Measurements from ENCODE around the gene CGB7.
"Not testable (repeated sequence)": the region's sequence is repeated elsewhere in the genome, so short reads cannot be mapped to it uniquely, and the experiment has no call there.

Gene CGB7

DNA sequence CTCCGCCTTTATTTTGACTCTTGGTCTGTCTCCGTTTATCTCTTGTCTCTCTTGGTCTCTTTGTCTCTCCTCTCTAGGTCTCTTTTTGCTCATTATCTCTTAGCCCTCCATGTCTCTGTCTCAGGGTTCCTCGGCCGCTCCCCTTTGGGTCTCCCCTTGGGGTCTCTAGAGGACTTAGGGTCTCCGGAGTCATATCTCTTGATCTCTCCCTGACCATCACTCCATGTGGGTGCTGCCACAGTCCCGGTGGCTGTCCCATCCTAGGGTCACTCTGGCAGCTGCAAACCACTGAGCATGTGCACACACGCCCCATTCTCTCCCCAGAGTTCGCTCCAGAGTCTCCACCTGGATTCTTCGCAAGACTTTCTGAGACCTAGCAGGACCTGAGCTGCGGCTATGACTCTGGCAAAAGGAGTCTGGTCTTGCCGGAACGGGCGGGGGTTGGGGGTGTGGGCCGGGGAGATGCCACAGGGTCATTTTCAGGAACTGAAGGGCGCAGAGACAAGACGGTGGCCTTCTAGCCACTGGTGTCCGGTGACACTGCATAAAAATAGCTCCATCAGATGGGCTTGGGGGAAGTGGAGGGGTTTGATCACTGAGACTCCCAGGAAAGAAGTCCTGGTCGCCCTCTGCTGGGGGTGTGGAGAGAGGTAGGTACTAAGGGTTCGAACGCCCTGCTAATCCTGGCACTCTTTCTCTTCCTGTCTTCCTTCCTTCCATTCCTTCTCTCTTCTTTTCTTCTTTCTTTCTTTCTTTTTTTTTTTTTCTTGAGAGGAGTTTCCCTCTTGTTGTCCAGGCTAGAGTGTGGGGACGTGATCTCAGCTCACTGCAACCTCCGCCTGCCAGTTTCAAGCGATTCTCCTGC, 16.2 kb upstream of the CGB7 start:
- DNase-seq (ENCODE audit: low spot score): peak; percentile 84

GRCh38 chr19:49071860-49072547, 14.5 kb upstream of the CGB7 start:
- no peak for DNase-seq (ENCODE audit: low spot score)

- DNase-seq (ENCODE audit: low spot score): no peak
These were observed 12.9 kb upstream of the CGB7 start for GRCh38 chr19:49070416-49070815.

- no peak for DNase-seq (ENCODE audit: low spot score)
These were observed 11.5 kb upstream of the CGB7 start for GRCh38 chr19:49069026-49069425.

DNA sequence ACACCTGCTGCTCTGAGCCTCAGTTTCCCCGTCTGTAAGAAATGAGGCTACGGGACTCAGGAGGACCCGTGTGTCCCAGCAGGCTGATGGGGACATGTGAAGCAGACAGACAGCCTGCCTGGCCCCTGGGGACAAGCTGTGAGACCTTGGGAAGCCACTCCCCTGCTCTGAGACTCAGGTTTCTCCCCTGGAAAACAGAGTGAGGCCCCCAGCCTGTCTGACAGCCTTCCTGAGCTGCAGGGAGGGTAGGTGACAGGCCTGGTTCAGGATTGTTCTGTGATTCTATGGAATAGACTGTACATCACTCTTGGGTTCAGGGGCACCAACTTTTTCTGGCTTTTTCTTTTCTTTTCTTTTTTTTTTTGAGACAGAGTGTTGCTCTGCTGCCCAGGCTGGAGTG, 10.0 kb upstream of the CGB7 start:
- peak; percentile 55 for DNase-seq (ENCODE audit: low spot score)

DNA sequence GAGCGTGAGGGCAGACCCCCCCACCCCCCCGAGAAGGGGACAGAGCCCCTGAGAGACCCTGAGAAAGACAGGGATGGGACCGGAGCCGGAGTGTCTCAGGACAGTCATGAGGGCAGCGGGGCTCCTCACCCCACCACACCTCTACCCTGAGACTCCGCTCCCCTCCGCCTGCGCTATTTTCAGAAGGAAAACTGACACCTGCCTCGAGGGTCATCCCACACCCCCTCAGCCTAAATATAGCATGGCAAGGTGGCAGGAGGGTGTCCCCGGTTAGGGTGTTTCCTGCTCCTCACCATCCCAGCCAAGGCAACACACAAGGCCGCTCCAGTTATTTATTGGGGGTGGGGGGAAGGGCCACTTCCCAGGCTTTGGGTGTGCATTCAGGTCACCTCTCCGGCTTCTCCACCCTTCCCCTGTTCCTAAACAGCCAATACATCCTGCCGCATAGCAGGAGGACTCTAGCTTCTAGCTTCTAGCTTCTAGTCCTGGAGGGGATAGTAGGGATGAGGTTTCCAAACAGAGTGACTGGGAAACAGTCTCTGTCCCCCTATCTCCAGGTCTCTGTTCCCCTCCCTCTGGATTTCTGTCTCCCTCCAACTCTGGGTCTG, 8.5 kb upstream of the CGB7 start:
- DNase-seq (ENCODE audit: low spot score): no peak

DNA sequence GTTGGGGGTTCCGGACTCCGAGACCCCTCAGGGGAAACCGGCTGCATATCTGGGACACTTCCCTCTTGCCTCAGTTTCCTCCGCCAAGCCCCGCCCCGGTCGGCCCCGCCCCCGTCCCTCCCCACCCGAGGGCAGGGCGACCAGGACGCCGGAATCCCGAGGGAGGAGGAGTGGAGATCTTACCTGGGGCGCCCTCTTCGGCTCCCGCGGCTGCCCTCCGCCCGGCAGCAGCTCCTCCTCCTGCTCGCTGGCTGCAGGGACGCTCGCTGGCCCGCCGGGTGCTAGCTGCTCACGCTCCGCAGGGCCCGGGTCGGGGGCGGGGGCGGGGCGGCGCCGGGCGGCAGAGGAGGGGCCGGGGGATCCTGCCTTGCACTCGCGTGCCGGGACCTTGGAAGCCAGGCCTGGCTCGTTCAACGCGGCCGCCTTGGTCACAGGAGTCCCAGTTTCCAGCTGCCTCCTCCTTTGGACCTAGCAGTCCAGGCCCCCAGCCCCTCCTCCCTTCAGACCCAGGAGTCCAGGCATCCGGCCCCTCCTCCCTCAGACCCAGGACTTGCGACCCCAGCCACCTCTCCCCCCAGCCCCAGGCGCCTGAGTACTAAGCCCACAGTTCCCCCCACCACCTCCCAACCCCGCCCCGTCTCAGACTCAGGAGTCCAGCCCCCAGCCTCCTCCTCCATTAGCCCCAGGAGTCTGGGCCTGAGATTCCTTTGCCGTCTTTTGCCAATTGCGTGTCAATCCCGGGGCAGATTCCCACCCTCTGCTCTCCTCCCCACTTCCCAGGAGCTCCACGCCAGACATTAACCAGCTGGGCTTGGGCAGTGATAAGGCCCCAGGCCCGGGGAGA, 7.4 kb upstream of the CGB7 start, which contains the start of gene NTF4:
TSS of gene NTF4 (minus strand) at position 51 of the 844 bp plus-strand sequence. CDS start 2,821 bp downstream, outside the sequence.
- peak; percentile 79 for DNase-seq (ENCODE audit: low spot score)

GRCh38 chr19:49064029-49064629, 6.6 kb upstream of the CGB7 start:
- DNase-seq (ENCODE audit: low spot score): no peak

DNA sequence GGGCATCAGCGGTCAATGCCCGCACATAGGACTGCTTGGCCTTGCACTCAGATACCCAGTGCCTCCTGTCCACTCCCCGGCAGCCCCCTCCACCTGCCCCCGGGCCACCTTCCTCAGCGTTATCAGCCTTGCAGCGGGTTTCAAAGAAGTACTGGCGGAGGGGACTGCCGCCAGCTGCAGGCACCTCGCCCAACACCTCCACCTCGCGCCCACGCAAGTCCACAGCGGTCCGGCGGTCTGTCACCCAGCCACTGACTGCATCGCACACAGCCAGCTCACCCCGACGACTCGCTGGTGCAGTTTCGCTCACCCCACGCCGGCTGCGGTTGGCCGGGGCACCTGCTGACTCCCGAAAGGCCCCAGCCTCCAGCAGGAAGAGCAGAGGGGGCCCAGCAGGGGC, 3.9 kb upstream of the CGB7 start:
- no peak for DNase-seq (ENCODE audit: low spot score)

- no peak for DNase-seq (ENCODE audit: low spot score)
These were observed 3.5 kb upstream of the CGB7 start for GRCh38 chr19:49061000-49061399.

DNA sequence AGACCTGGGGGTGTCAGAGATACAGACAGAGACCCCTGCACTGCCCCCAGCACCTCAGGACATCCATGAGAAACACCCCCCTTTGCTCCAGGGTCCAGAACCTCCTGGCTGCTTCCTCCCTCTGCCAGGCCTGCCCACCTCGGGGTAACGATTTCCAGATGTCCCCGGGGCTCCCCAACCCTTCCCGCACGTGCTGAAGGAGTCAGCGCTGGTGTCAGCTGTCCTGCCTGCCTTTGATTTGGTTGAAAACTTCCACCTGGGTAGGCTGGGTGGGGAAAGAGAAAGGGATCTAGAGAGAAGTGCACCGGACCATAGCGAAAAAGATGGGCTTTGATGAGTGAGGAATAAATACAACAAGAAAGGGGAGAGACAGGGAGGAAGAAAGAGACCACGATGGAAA, 1.5 kb upstream of the CGB7 start:
- DNase-seq (ENCODE audit: low spot score): no peak

DNA sequence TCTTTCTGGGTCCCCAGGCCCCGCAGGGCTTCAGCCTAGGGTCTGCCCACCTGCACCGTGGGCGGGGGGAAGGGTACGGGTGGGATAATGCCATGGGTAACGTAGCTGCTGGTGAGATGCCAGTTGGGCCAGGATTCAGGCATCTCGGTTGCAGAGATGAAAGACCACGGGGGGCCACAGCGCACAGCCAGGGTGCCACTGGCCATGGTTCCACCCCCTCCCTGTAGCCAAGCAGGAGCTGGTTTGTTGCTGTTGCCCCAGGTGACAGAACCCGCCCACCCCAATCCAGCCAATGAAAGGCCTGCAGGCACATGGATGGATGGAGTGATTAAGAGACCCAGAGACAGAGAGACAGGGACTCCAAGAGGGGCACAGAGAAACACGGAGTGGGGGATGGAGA, 1.0 kb upstream of the CGB7 start:
- DNase-seq (ENCODE audit: low spot score): no peak

GRCh38 chr19:49056902-49057596, 500 bp downstream of the CGB7 start:
- DNase-seq (ENCODE audit: low spot score): not testable (repeated sequence)

DNA sequence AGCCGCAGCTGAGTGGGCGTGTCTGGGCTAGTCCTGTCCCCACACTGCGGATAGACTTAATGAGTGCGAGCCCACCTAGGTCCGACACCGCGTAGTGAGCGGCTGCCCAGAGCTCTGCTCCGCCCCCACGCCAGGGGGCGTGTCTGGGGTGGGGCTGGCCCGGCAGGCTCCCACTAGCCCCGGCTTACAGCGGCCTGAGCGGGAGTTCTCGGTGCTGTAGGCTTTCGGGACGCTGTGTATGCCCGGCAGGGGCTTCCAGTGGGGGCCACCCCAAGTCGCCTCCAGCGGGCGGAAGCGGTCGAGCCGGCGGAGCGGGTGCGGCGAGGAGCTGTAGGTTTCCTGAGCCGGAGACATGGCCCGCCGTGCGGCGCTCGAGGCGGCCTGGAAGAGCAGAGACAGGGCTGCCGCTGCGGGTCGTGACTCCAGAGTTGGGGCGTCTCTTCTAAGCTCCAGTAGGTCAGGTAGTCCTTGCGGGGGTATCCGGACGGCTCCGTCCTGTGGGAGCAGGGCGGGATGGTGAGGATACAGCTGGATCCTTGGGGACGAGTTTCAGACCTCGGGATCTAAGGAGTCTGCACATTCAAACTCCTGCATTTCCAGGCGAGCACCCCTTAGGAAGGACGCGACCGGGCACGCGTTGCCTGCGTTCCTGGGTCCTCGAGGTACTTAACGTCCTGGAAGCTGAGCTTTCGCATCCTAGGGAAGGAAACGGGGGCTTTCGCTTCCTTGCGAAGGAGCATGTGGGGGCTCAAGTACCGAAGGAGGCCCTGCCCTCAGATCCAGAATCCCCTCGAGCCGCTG, 1.2 kb downstream of the CGB7 start:
- DNase-seq (ENCODE audit: low spot score): peak; percentile 95

- DNase-seq (ENCODE audit: low spot score): not testable (repeated sequence)
These were observed 7.0 kb downstream of the CGB7 start for GRCh38 chr19:49050376-49051033.

DNA sequence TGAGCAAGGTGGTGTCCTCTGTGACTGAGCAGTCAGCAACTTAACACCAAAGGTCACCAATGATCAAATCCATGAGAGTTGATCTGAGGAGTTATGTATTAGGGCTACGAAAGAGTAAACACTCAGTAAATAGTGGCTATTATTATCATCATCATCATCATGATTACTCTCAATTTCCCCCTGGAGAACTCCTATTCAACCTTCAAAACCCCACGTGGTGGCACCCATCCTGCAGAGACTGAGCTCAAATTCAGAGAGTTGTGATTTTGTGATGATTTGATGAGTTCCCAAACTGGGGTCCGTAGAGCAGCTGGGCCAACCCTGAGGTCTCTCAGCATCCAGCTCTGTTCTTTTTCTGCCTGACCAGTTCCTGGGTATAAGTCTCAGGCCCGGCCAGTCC, 7.7 kb downstream of the CGB7 start:
- DNase-seq (ENCODE audit: low spot score): not testable (repeated sequence)

GRCh38 chr19:49049011-49049410, 8.5 kb downstream of the CGB7 start, which contains the start of gene CGB8:
Gene CGB8 (minus strand): TSS chr19:49049111. CDS start chr19:49048739, 372 bp downstream.
- not testable (repeated sequence) for DNase-seq (ENCODE audit: low spot score)

DNA sequence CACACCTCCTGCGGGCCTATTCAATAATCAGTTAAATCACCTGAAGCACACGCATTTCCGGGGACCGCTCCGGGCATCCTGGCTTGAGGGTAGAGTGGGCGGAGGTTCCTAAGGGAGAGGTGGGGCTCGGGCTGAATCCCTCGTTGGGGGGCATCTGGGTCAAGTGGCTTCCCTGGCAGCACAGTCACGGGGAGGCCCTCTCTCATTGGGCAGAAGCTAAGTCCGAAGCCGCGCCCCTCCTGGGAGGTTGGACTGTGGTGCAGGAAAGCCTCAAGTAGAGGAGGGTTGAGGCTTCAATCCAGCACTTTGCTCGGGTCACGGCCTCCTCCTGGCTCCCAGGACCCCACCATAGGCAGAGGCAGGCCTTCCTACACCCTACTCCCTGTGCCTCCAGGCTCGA, 14.0 kb downstream of the CGB7 start, which contains the start of gene CGB5:
TSS of gene CGB5 (plus strand) at position 301 of the 400 bp plus-strand sequence. CDS start 362 bp downstream, outside the sequence.
- not testable (repeated sequence) for DNase-seq (ENCODE audit: low spot score)

GRCh38 chr19:49042666-49043065, 14.9 kb downstream of the CGB7 start:
- DNase-seq (ENCODE audit: low spot score): not testable (repeated sequence)
